CD8-positive, alpha-beta memory T cell (primary cell): Measurements from ENCODE around the gene MOB1B. TPM values are rescaled to one million over a fixed set of nuclear protein-coding genes. Genes with fewer than 3 reads are reported as not detected.

ENCODE experiments used
- CTCF ChIA-PET: fragments of 350-600 bp; sonication (Branson Sonifier 250); formaldehyde crosslinking; loops from one replicate; lab custom pipeline; 2021; ENCODE audit warnings: antibody characterized with exemption; lab: Charles Lee
- POLR2A ChIA-PET: fragments of 350-600 bp; sonication (Branson Sonifier 250); formaldehyde crosslinking; loops from one replicate; lab custom pipeline; 2021; ENCODE audit warnings: antibody characterized with exemption; lab: Charles Lee
- DNase-seq, 5 donors: peaks; one replicate each; pipeline versions ENCODE4 v3.0.0 to v3.0.0-alpha.2; 2020 to 2022; ENCODE audit warnings: mixed read lengths in 1 of 5
- H3K27ac ChIP-seq: one replicate; pipeline ENCODE4 v1.7.0; 2013; ENCODE audit warnings: low read depth, mild to moderate bottlenecking, low read length, moderate library complexity
- H3K27me3 ChIP-seq: 2 replicates; pipeline ENCODE4 v1.7.0; 2013; ENCODE audit warnings: low read length, mild to moderate bottlenecking; ENCODE audit not compliant: insufficient read depth, poor library complexity, severe bottlenecking
- H3K36me3 ChIP-seq: 2 replicates; pipeline ENCODE4 v1.7.0; 2013; ENCODE audit warnings: mild to moderate bottlenecking, low read length, moderate library complexity; ENCODE audit not compliant: insufficient read depth
- H3K4me1 ChIP-seq: 2 replicates; pipeline ENCODE4 v1.7.0; 2013; ENCODE audit warnings: mild to moderate bottlenecking, low read length, moderate library complexity; ENCODE audit not compliant: insufficient read depth
- H3K4me3 ChIP-seq: 2 replicates; pipeline ENCODE4 v1.7.0; 2013; ENCODE audit warnings: mild to moderate bottlenecking, low read length
- H3K9me3 ChIP-seq: 2 replicates; pipeline ENCODE4 v1.7.0; 2013; ENCODE audit warnings: mild to moderate bottlenecking, low read length
- H3K27ac Mint-ChIP-seq, 8 donors: one replicate each; pipeline ENCODE4 v1.8.0; 2020 to 2021; ENCODE audit warnings: mixed read lengths in 8 of 8, mild to moderate bottlenecking in 6 of 8, inconsistent platforms in 3 of 8, moderate library complexity in 3 of 8
- H3K27me3 Mint-ChIP-seq, 2 donors: one replicate each; pipeline ENCODE4 v1.8.0; 2020 to 2021; ENCODE audit warnings: mixed read lengths in 2 of 2, mild to moderate bottlenecking in 1 of 2, moderate library complexity in 1 of 2
- H3K36me3 Mint-ChIP-seq, 3 donors: one replicate each; pipeline ENCODE4 v1.8.0; 2020 to 2021; ENCODE audit warnings: mixed read lengths in 3 of 3, inconsistent platforms in 1 of 3, mild to moderate bottlenecking in 1 of 3
- H3K4me1 Mint-ChIP-seq, 3 donors: one replicate each; pipeline ENCODE4 v1.8.0; 2020 to 2021; ENCODE audit warnings: mixed read lengths in 3 of 3, inconsistent platforms in 1 of 3, mild to moderate bottlenecking in 1 of 3
- H3K4me3 Mint-ChIP-seq, 7 donors: one replicate each; pipeline ENCODE4 v1.8.0; 2020 to 2021; ENCODE audit warnings: mixed read lengths in 7 of 7, mild to moderate bottlenecking in 6 of 7, moderate library complexity in 4 of 7, inconsistent platforms in 2 of 7
- H3K9me3 Mint-ChIP-seq, 5 donors: one replicate each; pipeline ENCODE4 v1.8.0; 2020 to 2022; ENCODE audit warnings: mixed read lengths in 5 of 5, mild to moderate bottlenecking in 3 of 5, moderate library complexity in 2 of 5, inconsistent platforms in 1 of 5
- polyA plus RNA-seq: library from polyadenylated mRNA; unstranded; fragments of 300-500 nt; fragmentation: Illumina TruSeq; gene quantifications from one replicate; pipeline ENCODE4 v1.2.3, GENCODE V29; 2021
- total RNA-seq, 2 experiments: library from RNA; stranded (reverse); gene quantifications; one replicate each; pipeline ENCODE4 v1.2.3, GENCODE V29; 2021

The MOB1B gene
- total and polyA plus RNA-seq, 3 experiments from 2014 or later: 1.6 to 19.8 (median 18.4) TPM

DNA sequence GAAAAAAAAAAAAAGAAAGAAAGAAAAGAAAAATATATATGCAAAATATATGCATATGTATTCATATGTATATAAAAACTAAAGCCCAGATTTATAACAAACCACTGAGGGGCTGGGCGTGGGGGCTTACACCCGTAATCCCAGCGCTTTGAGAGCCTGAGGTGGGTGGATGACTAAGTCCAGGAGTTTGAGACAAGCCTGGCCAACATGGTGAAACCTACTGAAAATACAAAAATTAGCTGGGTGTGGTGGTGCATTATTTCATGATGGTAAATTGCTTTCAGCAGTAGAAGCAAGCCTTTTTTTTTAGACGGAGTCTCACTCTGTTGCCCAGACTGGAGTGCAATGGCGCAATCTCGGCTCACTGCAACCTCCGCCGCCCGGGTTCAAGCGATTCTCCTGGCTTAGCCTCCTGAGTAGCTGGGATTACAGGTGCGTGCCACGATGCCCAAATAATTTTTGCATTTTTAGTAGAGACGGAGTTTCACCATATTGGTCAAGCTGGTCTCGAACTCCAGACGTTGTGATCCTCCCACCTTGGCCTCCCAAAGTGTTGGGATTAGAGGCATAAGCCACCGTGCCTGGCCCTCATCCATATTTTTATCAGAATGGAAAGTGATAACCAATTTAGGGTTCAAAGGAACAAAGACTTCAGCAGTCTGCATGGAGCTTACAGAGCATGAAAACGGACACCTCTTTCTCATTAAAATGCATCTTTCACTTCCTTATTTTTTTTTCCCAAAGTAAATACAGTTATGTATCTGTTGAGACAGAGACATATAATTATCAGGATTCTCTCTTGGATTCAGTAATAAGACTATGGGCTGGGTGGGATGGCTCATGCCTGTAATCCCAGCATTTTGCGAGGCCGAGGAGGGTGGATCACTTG is 27.7 kb upstream of the MOB1B start:
- no peaks in the 10 kb centered on the region for H3K36me3 ChIP-seq
- H3K36me3 Mint-ChIP-seq: no peaks in the 10 kb centered on the region

DNA sequence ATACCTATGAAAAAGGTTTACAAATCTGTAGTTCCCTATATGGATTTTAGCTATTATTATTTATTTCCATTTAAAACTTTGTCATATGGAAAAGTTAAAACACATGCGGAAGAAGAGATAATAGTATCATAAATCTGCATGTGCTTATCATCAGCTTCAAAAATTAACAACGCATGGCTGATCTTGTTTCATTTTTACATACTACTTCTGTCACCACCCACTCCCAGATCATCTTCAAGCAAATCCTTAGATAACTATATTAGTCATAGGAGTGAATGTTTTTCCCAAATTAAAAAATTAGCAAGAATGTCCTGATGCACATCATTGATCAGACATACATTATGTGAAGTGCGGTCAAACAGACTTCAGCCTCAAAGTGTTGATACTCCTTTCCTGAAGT is 24.6 kb upstream of the MOB1B start:
- H3K27me3 Mint-ChIP-seq: peaks cover 2 to 3% of the 10 kb centered on the region in 2 donors
- Histone ChIP-seq H3K27me3 (no peaks in the 10 kb centered on the region), H3K36me3 (no peaks in the 10 kb centered on the region), H3K4me1 (no peaks in the 10 kb centered on the region), H3K27ac (no peak overlapping the region), H3K4me3 (no peak overlapping the region), H3K9me3 (no peaks in the 10 kb centered on the region)
- POLR2A ChIA-PET: no interaction called here
- no peak for DNase-seq
- H3K9me3 Mint-ChIP-seq: no peaks in the 10 kb centered on the region
- no peaks in the 10 kb centered on the region for H3K4me1 Mint-ChIP-seq
- H3K36me3 Mint-ChIP-seq: no peaks in the 10 kb centered on the region
- no peak overlapping the region for H3K27ac Mint-ChIP-seq
- H3K4me3 Mint-ChIP-seq: no peak overlapping the region
- CTCF ChIA-PET: no interaction called here

More for the DNA sequence above, 27.7 kb upstream of the MOB1B start:
- DNase-seq: no peak
- Mint-ChIP-seq H3K4me3 (no peak overlapping the region), H3K4me1 (no peaks in the 10 kb centered on the region), H3K9me3 (no peaks in the 10 kb centered on the region), H3K27ac (no peak overlapping the region), H3K27me3 (peaks cover 0 to 3% of the 10 kb centered on the region in 2 donors)
- Histone ChIP-seq H3K4me1 (no peaks in the 10 kb centered on the region), H3K27me3 (no peaks in the 10 kb centered on the region), H3K27ac (no peak overlapping the region), H3K9me3 (no peaks in the 10 kb centered on the region), H3K4me3 (no peak overlapping the region)
- CTCF ChIA-PET: no interaction called here
- POLR2A ChIA-PET: no interaction called here

DNA sequence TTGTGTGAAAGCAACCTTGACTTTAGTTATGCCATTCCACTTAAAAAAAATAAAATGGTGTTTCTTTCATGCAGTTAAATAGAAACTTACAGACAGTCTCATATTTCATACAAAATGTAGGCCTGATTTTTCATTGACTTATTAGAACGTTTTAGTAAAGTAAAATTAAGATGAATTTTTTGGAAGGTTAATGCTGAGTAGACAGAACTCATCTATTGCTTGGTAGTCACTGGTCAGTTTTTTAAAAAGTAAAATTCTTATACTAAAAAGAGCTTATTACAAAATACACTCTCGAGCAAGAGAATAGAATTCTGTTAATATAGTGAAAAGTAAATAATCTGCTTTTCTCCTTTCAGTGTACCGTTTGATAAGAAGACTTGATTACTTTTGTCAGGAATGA is 21.4 kb upstream of the MOB1B start:
- Histone ChIP-seq H3K4me1 (no peaks in the 10 kb centered on the region), H3K9me3 (no peaks in the 10 kb centered on the region), H3K36me3 (no peaks in the 10 kb centered on the region), H3K27ac (no peak overlapping the region), H3K27me3 (no peaks in the 10 kb centered on the region), H3K4me3 (no peak overlapping the region)
- H3K36me3 Mint-ChIP-seq: peaks cover 0 to 5% (median 0%) of the 10 kb centered on the region in 3 donors
- POLR2A ChIA-PET: no interaction called here
- no peaks in the 10 kb centered on the region for H3K4me1 Mint-ChIP-seq
- peaks cover 7 to 11% of the 10 kb centered on the region in 2 donors for H3K27me3 Mint-ChIP-seq
- H3K9me3 Mint-ChIP-seq: no peaks in the 10 kb centered on the region
- H3K27ac Mint-ChIP-seq: no peak overlapping the region
- DNase-seq: no peak
- CTCF ChIA-PET: no interaction called here
- H3K4me3 Mint-ChIP-seq: no peak overlapping the region

DNA sequence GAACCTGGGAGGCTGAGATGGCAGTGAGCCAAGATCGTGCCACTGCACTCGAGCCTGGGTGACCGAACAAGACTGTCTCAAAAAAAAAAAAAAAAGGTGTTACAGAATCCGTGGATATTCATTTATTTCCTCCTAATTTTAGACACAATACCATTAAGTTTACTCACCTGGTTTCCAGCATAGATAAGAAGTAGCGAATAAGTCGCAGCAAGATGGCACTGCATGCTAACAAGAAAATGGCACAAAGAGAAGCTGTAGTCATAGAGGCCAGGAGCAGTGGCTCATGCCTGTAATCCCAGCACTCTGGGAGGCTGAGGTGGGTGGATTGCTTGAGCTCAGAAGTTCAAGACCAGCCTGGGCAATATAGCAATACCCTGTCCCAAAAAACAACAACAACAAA is 17.0 kb upstream of the MOB1B start:
- peaks cover 0 to 5% (median 0%) of the 10 kb centered on the region in 3 donors for H3K36me3 Mint-ChIP-seq
- ChIA-PET POLR2A (interaction anchor here (0.5 kb wide), 1 partner anchor 57 kb away, joined by 4 read pairs; no protein-coding TSS in a partner anchor), CTCF (interaction anchor here (0.7 to 1.1 kb wide), 2 partner anchors 11 to 17 kb away, joined by 3 to 5 read pairs; partner anchors contain the start of gene MOB1B)
- H3K4me3 ChIP-seq: no peak overlapping the region
- H3K36me3 ChIP-seq: no peaks in the 10 kb centered on the region
- H3K4me3 Mint-ChIP-seq: no peak overlapping the region
- H3K27me3 Mint-ChIP-seq: peaks cover 9 to 13% of the 10 kb centered on the region in 2 donors
- no peaks in the 10 kb centered on the region for H3K4me1 ChIP-seq
- no peaks in the 10 kb centered on the region for H3K9me3 Mint-ChIP-seq
- no peaks in the 10 kb centered on the region for H3K27me3 ChIP-seq
- H3K4me1 Mint-ChIP-seq: no peaks in the 10 kb centered on the region
- no peak for DNase-seq
- H3K27ac ChIP-seq: no peak overlapping the region
- no peaks in the 10 kb centered on the region for H3K9me3 ChIP-seq
- no peak overlapping the region for H3K27ac Mint-ChIP-seq

DNA sequence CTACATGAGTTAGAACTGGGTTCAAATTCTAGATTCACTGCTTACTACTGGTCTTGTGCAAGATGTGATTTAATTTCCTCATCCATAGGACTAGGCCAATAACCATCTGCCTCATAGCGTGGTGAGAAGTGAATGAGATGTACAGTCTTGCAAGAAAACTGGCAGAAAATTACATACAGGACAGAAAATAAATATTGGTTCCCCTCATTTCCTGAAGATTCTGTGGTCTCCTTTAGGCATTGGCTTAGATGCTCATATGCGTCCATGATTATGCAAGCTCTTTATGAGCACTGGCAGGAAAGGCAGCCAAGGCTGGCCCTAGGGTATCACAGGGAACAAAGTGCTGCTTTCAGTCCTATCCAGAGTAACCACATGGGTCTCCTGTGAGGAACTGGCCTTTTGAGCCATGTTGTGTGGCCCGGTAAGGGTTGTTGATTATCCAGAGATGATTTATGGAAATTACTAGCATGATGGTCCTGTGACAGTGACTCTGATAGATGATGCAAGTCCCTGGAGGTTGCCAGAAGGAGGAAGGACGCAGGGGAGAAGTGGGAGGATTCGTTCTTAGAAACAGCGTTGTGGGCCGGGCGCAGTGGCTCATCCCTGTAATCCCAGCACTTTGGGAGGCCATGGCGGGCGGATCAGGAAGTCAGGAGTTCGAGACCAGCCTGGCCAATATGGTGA is 9.9 kb upstream of the MOB1B start:
- no peak overlapping the region for H3K27ac ChIP-seq
- H3K4me1 ChIP-seq: no peaks in the 10 kb centered on the region
- POLR2A ChIA-PET: no interaction called here
- no peaks in the 10 kb centered on the region for H3K4me1 Mint-ChIP-seq
- DNase-seq: no peak
- CTCF ChIA-PET: no interaction called here
- no peak overlapping the region for H3K4me3 Mint-ChIP-seq
- H3K27ac Mint-ChIP-seq: peak overlapping the region in 1 of 8 donors; percentile 55
- H3K36me3 Mint-ChIP-seq: no peaks in the 10 kb centered on the region
- no peaks in the 10 kb centered on the region for H3K36me3 ChIP-seq
- H3K4me3 ChIP-seq: no peak overlapping the region
- H3K27me3 Mint-ChIP-seq: no peaks in the 10 kb centered on the region
- no peaks in the 10 kb centered on the region for H3K9me3 Mint-ChIP-seq
- H3K27me3 ChIP-seq: no peaks in the 10 kb centered on the region
- no peaks in the 10 kb centered on the region for H3K9me3 ChIP-seq

DNA sequence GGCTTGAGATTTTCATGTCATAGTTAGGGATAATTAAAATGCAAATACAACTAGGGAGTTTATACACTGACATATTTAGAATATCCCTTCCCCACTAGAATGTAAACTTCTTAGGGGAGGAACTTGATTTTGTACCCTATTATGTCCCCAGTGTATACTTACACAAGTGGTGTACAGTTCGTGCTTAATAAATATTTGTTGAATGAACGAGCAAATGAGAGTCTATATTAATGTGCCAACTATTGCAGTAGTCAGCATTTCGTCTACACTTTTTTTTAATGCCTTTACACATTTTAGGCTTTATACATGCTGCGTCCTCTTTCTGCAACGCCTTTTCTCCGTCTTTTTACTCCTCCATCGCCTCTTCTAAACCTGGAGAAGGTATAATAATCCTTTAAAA is 8.4 kb upstream of the MOB1B start:
- CTCF ChIA-PET: no interaction called here
- Histone ChIP-seq H3K27ac (no peak overlapping the region), H3K27me3 (no peaks in the 10 kb centered on the region), H3K9me3 (no peaks in the 10 kb centered on the region), H3K4me1 (no peaks in the 10 kb centered on the region), H3K36me3 (no peaks in the 10 kb centered on the region), H3K4me3 (no peak overlapping the region)
- H3K27me3 Mint-ChIP-seq: no peaks in the 10 kb centered on the region
- H3K4me1 Mint-ChIP-seq: no peaks in the 10 kb centered on the region
- no peak overlapping the region for H3K27ac Mint-ChIP-seq
- H3K4me3 Mint-ChIP-seq: no peak overlapping the region
- H3K36me3 Mint-ChIP-seq: no peaks in the 10 kb centered on the region
- POLR2A ChIA-PET: no interaction called here
- DNase-seq: no peak
- no peaks in the 10 kb centered on the region for H3K9me3 Mint-ChIP-seq

DNA sequence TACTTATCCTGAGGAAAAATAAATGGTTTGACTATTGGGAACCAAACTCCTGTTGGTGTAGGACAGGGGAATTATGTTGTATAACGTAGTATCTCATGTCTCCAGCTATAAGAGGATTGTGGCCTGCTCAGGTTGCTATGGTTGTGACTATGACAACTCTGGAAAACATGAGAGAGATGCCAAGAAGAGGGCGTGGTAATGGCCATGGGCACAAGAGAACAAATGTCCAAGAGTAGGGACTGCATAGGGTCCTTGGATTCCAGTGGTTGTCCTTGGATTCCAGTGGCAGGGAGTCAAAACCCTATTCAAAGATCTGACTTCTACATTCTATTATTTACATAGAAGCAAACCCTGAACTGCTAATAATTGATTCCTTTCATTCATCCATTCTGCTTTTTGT is 6.8 kb upstream of the MOB1B start:
- no peaks in the 10 kb centered on the region for H3K4me1 ChIP-seq
- H3K4me1 Mint-ChIP-seq: no peaks in the 10 kb centered on the region
- no peak overlapping the region for H3K4me3 ChIP-seq
- H3K27me3 Mint-ChIP-seq: no peaks in the 10 kb centered on the region
- H3K9me3 ChIP-seq: no peaks in the 10 kb centered on the region
- no peak overlapping the region for H3K27ac Mint-ChIP-seq
- DNase-seq: no peak
- no peak overlapping the region for H3K27ac ChIP-seq
- no peaks in the 10 kb centered on the region for H3K27me3 ChIP-seq
- H3K36me3 ChIP-seq: no peaks in the 10 kb centered on the region
- H3K4me3 Mint-ChIP-seq: no peak overlapping the region
- H3K36me3 Mint-ChIP-seq: no peaks in the 10 kb centered on the region
- ChIA-PET POLR2A (no interaction called here), CTCF (no interaction called here)
- no peaks in the 10 kb centered on the region for H3K9me3 Mint-ChIP-seq

DNA sequence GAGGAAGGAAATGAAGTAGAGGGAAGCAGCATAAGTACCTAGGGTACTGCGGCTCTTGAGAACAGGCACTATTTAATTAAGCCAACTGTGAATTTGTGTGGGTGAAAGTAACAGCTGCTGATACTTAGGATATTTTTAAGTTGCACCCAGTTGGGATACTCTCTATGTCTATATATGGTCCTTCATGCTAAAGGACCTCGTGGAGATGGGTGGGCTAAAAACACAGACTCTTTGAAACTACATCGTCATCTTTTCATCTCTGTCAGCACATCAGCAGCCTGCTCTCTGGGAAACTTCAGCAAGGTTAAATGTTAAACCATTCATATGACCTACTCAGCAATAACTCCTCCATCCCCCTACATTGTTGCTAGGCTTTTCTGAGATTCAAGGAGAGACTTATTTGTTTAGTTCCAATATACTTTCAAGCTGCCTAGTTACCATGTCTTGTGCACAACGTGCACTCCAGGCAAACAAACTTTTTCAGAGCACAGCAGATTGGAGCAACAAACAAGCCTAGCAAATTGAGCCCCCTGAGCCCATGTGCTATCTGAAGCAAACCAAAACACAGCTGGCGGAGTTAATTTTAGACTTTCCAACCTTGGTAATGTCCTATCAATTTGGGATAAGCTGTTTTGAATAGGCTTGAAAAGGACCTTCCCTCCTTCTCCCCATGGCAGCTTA is 6.2 kb upstream of the MOB1B start:
- POLR2A ChIA-PET: no interaction called here

More for the DNA sequence above, 6.2 kb upstream of the MOB1B start:
- Mint-ChIP-seq H3K27me3 (no peaks in the 10 kb centered on the region), H3K9me3 (no peaks in the 10 kb centered on the region), H3K4me3 (no peak overlapping the region), H3K36me3 (no peaks in the 10 kb centered on the region), H3K27ac (no peak overlapping the region), H3K4me1 (no peaks in the 10 kb centered on the region)
- H3K27me3 ChIP-seq: no peaks in the 10 kb centered on the region
- CTCF ChIA-PET: interaction anchor here (0.6 kb wide), 1 partner anchor 11 kb away, joined by 3 read pairs; no protein-coding TSS in a partner anchor
- no peak overlapping the region for H3K27ac ChIP-seq
- no peak overlapping the region for H3K4me3 ChIP-seq
- no peak for DNase-seq
- no peaks in the 10 kb centered on the region for H3K4me1 ChIP-seq
- no peaks in the 10 kb centered on the region for H3K36me3 ChIP-seq
- H3K9me3 ChIP-seq: no peaks in the 10 kb centered on the region
